LNCAP (cell line): Measurements from ENCODE around the gene TMX4.

Experiments used
- CTCF ChIP-seq: fragments of 450-650 bp; IDR thresholded peaks from 2 replicates; pipeline ENCODE4 v1.5.1; 2017; ENCODE audit warnings: mild to moderate bottlenecking

TMX4 gene

GRCh38 chr20:8019246-8019997 is at the start of gene TMX4:
Gene TMX4, minus strand, starts transcription at chr20:8019761. Its CDS starts 148 bp downstream, at chr20:8019613.
- peak; percentile 37 for TF ChIP-seq CTCF

- TF ChIP-seq CTCF: no peak
These were observed 47.5 kb upstream of the TMX4 start for GRCh38 chr20:8067082-8067481.

GRCh38 chr20:8066662-8067061 is 47.1 kb upstream of the TMX4 start:
- no peak for TF ChIP-seq CTCF

- TF ChIP-seq CTCF: no peak
These were observed 46.1 kb upstream of the TMX4 start for GRCh38 chr20:8065691-8066090.

GRCh38 chr20:8062756-8063155 is 43.2 kb upstream of the TMX4 start:
- TF ChIP-seq CTCF: no peak

- no peak for TF ChIP-seq CTCF
These were observed 42.4 kb upstream of the TMX4 start for GRCh38 chr20:8061861-8062518.

GRCh38 chr20:8060977-8061376 is 41.4 kb upstream of the TMX4 start:
- TF ChIP-seq CTCF: no peak
